Central memory CD4-positive, alpha-beta T cell (primary cell): Measurements from ENCODE around the gene TBC1D2.
"Not testable (repeated sequence)": the region's sequence is repeated elsewhere in the genome, so short reads cannot be mapped to it uniquely, and the experiment has no call there.

Source experiments
- DNase-seq: peaks from one replicate; pipeline ENCODE4 v3.0.0; 2022

The TBC1D2 gene

DNA sequence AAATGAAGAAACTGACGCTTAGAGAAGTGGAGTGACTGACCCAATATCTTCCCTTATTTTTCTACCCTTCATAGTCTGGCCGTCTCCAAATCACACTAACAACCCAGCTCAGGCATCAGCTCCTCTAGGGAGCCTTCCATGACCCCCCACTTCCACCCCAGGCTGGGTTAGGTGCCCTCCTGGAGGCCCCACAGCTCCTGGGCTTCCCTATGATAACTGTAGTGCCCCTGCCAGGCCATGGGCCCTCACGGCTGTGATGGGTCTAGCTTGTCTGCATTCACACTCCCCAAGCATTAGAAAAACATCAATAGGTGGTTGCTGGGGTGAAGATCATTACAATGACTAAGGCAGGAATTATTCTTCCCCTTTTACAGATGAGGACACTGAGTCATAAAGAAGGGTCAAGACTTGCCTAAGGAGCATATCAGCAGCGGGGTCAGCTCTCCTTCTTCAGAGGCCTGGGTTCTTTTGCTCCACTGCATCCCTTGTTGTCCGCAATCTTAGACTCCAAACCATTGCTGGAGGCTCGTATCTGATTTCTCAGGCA, 70.4 kb downstream of the TBC1D2 start:
- no peak for DNase-seq

- no peak for DNase-seq
Observed at GRCh38 chr9:98184326-98184725, 71.1 kb downstream of the TBC1D2 start.

- no peak for DNase-seq
Observed at GRCh38 chr9:98182889-98183599, 72.4 kb downstream of the TBC1D2 start.

DNA sequence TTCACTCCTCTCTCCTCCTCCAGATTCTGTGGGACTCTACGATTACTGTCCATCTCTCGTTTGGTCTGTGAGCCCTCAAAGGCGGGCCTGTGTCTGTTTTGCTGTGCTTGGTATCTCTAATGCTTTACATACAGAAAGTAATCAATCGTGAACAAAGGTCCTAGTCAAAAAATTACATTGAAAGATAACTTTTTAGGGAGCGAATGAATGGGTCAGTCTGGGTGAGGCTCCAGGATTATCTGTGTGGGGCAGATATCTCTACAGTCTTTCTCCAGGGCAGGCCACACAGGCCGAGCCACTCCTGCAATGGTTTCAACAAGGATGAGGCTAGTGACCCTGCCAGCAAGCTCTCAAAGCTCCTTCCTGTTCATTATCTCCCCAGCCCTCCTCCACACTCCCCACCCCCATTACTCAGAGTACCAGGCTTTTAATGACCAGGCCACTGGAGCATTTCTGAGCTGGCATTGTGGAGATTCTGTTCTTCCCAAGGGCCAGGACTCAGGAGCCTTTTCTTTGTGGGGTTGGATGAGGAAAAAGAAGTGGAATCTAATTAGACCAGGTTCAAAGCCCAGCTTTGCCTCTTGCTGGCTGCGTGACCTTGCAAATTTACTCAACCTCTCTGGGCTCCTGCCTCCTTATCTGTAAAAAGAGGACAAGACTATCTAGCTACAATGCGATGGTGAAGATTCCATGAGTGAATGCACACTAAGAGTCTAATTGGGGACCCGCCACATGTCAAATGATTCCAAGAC, 73.2 kb downstream of the TBC1D2 start:
- no peak for DNase-seq

GRCh38 chr9:98181746-98182068, 73.7 kb downstream of the TBC1D2 start:
- no peak for DNase-seq

DNA sequence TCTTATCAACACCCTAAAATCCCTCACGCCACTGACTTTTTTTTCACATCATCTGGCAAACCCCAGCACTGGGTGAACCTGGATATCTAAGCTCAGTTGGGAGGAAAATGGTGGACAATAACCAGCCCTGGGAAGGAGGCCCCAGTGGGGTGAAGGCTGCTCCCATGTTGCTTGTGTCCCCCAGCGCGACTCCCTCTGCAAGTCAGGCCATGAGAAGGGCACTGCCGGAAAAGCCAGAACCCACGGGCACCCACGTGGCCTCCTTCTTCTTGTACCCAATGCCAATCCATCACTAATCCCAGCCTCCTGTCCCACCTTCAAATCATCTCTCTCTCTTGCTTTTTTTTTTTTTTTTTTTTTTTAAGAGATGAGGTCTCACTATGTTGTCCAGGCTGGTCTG, 74.5 kb downstream of the TBC1D2 start:
- DNase-seq = no peak

- no peak for DNase-seq
Observed at GRCh38 chr9:98178874-98179850, 76.3 kb downstream of the TBC1D2 start.

DNA sequence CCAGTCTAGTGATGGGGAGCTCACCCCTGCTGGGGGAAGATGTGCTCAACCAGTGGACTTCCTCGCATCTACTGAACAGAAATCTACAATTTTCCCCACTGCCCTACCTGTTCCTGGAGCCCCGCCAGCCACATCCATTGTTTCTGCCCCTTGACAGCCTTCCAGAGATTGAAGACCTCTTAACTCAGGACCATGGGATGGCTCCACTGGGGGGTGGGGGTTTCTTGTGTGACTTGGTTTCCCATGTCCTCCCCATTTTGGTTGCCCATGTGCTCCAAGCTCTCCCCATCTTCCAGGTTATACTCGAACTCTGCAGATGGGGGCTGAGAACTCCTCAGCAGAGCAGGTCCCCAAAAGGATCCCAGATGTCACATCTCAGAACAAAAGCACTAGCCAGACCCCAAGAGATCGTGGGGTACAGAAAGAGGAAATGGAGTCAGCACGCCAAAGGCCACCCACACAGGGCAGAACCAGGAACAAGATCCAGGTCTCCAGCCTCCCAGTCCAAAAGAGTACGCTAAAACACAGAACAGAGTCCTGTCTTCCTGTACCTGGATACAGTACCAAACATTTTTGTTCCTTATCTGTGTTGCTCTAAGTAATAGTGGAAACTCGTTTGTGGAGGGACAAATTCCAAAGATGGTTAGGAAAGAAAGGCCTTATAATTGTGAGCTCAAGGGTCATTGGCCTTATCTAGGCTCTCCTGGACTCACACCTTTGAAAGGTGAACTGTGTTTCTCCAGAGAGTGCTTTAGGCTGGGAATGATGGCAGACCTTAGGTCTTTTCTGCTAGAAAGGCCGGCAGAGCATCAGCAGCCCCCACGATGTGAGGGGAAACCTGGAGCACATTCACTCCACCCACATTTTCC, 78.8 kb downstream of the TBC1D2 start:
- no peak for DNase-seq

GRCh38 chr9:98175762-98176161, 79.7 kb downstream of the TBC1D2 start:
- DNase-seq = no peak

GRCh38 chr9:98175028-98175569, 80.3 kb downstream of the TBC1D2 start:
- DNase-seq = no peak

DNA sequence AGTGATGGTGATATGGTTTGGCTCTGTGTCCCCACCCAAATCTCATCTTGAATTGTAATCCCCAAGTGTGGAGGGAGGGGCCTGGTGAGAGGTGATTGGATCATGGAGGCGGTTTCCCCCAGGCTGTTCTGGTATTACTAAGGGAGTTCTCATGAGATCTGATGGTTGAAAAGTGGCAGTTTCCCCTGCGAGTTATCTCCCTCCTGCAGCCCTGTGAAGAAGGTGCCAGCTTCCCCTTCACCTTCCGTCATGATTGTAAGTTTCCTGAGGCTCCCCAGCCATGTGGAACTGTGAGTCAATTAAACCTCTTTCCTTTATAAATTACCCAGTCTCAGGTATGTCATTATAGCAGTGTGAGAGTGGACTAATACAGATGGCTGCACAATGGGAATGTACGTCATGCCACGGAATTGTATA, 80.9 kb downstream of the TBC1D2 start:
- not testable (repeated sequence) for DNase-seq

GRCh38 chr9:98173181-98173580, 82.3 kb downstream of the TBC1D2 start:
- DNase-seq = no peak

GRCh38 chr9:98172604-98173003, 82.8 kb downstream of the TBC1D2 start:
- DNase-seq = no peak

GRCh38 chr9:98171176-98171925, 84.1 kb downstream of the TBC1D2 start:
- DNase-seq = no peak

DNA sequence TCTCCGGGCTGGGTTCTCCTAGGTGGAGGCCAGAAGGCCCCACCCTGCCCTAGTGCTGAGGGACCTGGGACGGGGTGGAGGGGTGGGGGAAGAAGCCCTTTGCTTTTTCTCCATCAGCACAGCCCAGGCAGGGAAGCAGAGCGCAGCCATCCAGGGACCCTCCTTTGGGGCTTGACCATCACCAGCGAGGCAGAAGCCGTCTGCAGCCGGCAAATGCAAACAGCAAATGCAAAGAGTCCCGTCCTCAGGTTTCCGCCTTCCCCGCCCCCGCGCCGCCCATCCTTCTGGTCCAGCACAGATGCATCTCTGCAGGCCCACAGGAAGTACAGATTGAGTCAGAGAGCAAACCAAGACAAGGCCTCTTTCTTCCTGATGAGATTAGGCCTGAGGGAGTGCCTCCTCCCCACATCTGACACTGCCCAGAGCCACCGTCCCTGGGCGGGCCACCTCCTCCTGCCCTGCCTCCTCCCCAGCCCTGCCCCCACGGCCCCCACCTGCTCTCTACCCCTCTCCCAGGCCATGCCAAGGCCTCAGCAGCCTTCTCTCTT, 86.4 kb downstream of the TBC1D2 start:
- DNase-seq = peak; percentile 21

GRCh38 chr9:98168153-98168780, 87.2 kb downstream of the TBC1D2 start:
- DNase-seq = no peak

- no peak for DNase-seq
Observed at GRCh38 chr9:98164912-98165311, 90.5 kb downstream of the TBC1D2 start.

DNA sequence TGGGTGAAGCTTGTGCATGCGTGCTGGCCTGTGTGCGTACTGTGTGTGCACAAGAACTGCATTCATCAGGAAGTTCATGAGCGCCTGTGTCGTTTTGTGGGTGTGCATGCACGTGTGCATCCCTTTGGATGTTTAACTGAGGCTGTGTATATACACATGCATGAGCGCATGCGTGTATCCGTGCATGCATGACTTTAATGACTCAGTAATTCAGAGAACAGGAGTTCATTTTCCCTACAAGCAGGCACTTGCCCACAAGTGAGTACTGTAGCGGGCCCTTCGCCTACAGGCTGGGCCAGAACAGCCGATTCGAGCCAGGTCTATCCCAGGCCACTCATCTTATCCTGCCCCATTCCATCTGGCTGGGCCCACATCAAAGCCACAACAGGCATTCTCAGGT, 92.8 kb downstream of the TBC1D2 start:
- DNase-seq = no peak

GRCh38 chr9:98161851-98162250, 93.6 kb downstream of the TBC1D2 start:
- DNase-seq = no peak

DNA sequence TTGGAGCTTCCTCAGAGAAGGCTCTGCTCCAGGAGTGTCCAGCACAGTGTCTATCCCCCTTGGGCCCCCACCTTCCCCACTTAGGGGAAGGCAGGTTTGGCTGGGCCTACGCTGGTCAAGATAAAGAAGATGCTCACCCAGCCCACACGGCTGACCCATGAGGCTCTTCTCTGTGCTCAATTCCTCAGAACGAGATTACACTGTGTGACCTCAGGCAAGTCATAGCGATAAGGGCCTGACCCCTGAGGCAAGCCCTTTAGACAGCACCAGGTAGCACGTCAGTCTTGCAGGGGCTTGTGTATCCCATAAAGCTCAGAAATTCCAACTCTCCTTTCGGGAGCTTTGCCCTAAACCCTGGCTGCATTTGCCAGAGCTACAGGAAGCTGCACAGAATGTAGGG, 95.7 kb downstream of the TBC1D2 start:
- no peak for DNase-seq
